ENCODE results near the gene SOS1.

GRCh38 chr2:38945911-38946310, 174.9 kb downstream of the SOS1 start:
- TF ChIP-seq POLR2AphosphoS5 (IDR thresholded peaks at IDR 0.05; ENCODE audit: low read depth, low read length): no peak
- TF ChIP-seq POLR2A (IDR thresholded peaks at IDR 0.05; ENCODE audit: low read depth, low read length): no peak

All from GM12892 (cell line).